Duodenal mucosa (tissue), 2 donors: Measurements from ENCODE around the gene ANKRD33B.
"Not testable (repeated sequence)": the region's sequence is repeated elsewhere in the genome, so short reads cannot be mapped to it uniquely, and the experiment has no call there.

Source experiments
- H3K27ac ChIP-seq: one replicate; pipeline ENCODE4 v1.7.0; 2013; ENCODE audit warnings: low read depth, low read length
- H3K27me3 ChIP-seq, 2 donors: one replicate each; pipeline ENCODE4 v1.7.0; 2013; ENCODE audit warnings: low read length in 2 of 2, control low read depth in 1 of 2; ENCODE audit not compliant: insufficient read depth in 2 of 2, control insufficient read depth in 1 of 2
- H3K36me3 ChIP-seq, 2 donors: one replicate each; pipeline ENCODE4 v1.7.0; 2013; ENCODE audit warnings: low read length in 2 of 2, control low read depth in 1 of 2; ENCODE audit not compliant: insufficient read depth in 2 of 2, control insufficient read depth in 1 of 2
- H3K4me1 ChIP-seq, 2 donors: one replicate each; pipeline ENCODE4 v1.7.0; 2013; ENCODE audit warnings: low read length in 2 of 2, control low read depth in 1 of 2; ENCODE audit not compliant: insufficient read depth in 2 of 2, control insufficient read depth in 1 of 2
- H3K4me3 ChIP-seq, 2 donors: one replicate each; pipeline ENCODE4 v1.7.0; 2013; ENCODE audit warnings: low read length in 2 of 2, low read depth in 1 of 2
- H3K9ac ChIP-seq, 2 donors: one replicate each; pipeline ENCODE4 v1.7.0; 2013; ENCODE audit warnings: low read length in 2 of 2, low read depth in 1 of 2
- H3K9me3 ChIP-seq, 2 donors: one replicate each; pipeline ENCODE4 v1.7.0; 2013; ENCODE audit warnings: low read length in 2 of 2, control low read depth in 1 of 2; ENCODE audit not compliant: control insufficient read depth in 1 of 2

Gene ANKRD33B

GRCh38 chr5:10664180-10664769 is 100.4 kb downstream of the ANKRD33B start:
- not testable (repeated sequence) for H3K4me1 ChIP-seq, H3K27ac ChIP-seq, H3K9me3 ChIP-seq, H3K9ac ChIP-seq, H3K36me3 ChIP-seq, H3K4me3 ChIP-seq, H3K27me3 ChIP-seq

GRCh38 chr5:10665799-10666198 is 101.9 kb downstream of the ANKRD33B start:
- no peak overlapping the region for H3K9ac ChIP-seq
- no peak overlapping the region for H3K27ac ChIP-seq
- H3K9me3 ChIP-seq = no peaks in the 10 kb centered on the region
- H3K36me3 ChIP-seq = no peaks in the 10 kb centered on the region
- no peaks in the 10 kb centered on the region for H3K4me1 ChIP-seq
- no peak overlapping the region for H3K4me3 ChIP-seq
- no peaks in the 10 kb centered on the region for H3K27me3 ChIP-seq

- no peak overlapping the region for H3K27ac ChIP-seq
- no peaks in the 10 kb centered on the region for H3K4me1 ChIP-seq
- H3K4me3 ChIP-seq = no peak overlapping the region
- H3K9me3 ChIP-seq = no peaks in the 10 kb centered on the region
- no peak overlapping the region for H3K9ac ChIP-seq
- H3K27me3 ChIP-seq = no peaks in the 10 kb centered on the region
- no peaks in the 10 kb centered on the region for H3K36me3 ChIP-seq
Observed at GRCh38 chr5:10666531-10667299, 102.8 kb downstream of the ANKRD33B start.

- no peaks in the 10 kb centered on the region for H3K4me1 ChIP-seq
- no peaks in the 10 kb centered on the region for H3K36me3 ChIP-seq
- H3K9ac ChIP-seq = no peak overlapping the region
- no peak overlapping the region for H3K27ac ChIP-seq
- no peaks in the 10 kb centered on the region for H3K9me3 ChIP-seq
- H3K4me3 ChIP-seq = no peak overlapping the region
- no peaks in the 10 kb centered on the region for H3K27me3 ChIP-seq
Observed at GRCh38 chr5:10667431-10668057, 103.7 kb downstream of the ANKRD33B start.

- Histone ChIP-seq H3K4me3 (no peak overlapping the region), H3K9me3 (no peaks in the 10 kb centered on the region), H3K36me3 (no peaks in the 10 kb centered on the region), H3K4me1 (no peaks in the 10 kb centered on the region), H3K9ac (no peak overlapping the region), H3K27ac (no peak overlapping the region), H3K27me3 (no peaks in the 10 kb centered on the region)
Observed at GRCh38 chr5:10668697-10669096, 104.8 kb downstream of the ANKRD33B start.

- H3K4me3 ChIP-seq = no peak overlapping the region
- no peaks in the 10 kb centered on the region for H3K36me3 ChIP-seq
- no peaks in the 10 kb centered on the region for H3K9me3 ChIP-seq
- no peaks in the 10 kb centered on the region for H3K27me3 ChIP-seq
- H3K9ac ChIP-seq = no peak overlapping the region
- no peaks in the 10 kb centered on the region for H3K4me1 ChIP-seq
- no peak overlapping the region for H3K27ac ChIP-seq
Observed at GRCh38 chr5:10669983-10670382, 106.1 kb downstream of the ANKRD33B start.

GRCh38 chr5:10671041-10672008 is 107.5 kb downstream of the ANKRD33B start:
- H3K27me3 ChIP-seq = no peaks in the 10 kb centered on the region
- no peaks in the 10 kb centered on the region for H3K4me1 ChIP-seq
- H3K9ac ChIP-seq = no peak overlapping the region
- H3K27ac ChIP-seq = no peak overlapping the region
- no peak overlapping the region for H3K4me3 ChIP-seq
- H3K36me3 ChIP-seq = no peaks in the 10 kb centered on the region
- no peaks in the 10 kb centered on the region for H3K9me3 ChIP-seq

GRCh38 chr5:10672146-10673016 is 108.5 kb downstream of the ANKRD33B start:
- Histone ChIP-seq H3K36me3 (peaks cover 2 to 3% of the 10 kb centered on the region in 2 donors), H3K9ac (no peak overlapping the region), H3K27ac (no peak overlapping the region), H3K27me3 (no peaks in the 10 kb centered on the region), H3K9me3 (no peaks in the 10 kb centered on the region), H3K4me3 (no peak overlapping the region), H3K4me1 (no peaks in the 10 kb centered on the region)

- H3K9me3 ChIP-seq = no peaks in the 10 kb centered on the region
- H3K4me1 ChIP-seq = no peaks in the 10 kb centered on the region
- H3K36me3 ChIP-seq = peaks cover 8 to 10% of the 10 kb centered on the region in 2 donors
- no peak overlapping the region for H3K27ac ChIP-seq
- H3K9ac ChIP-seq = no peak overlapping the region
- H3K4me3 ChIP-seq = no peak overlapping the region
- H3K27me3 ChIP-seq = no peaks in the 10 kb centered on the region
Observed at GRCh38 chr5:10673017-10673389, 109.1 kb downstream of the ANKRD33B start.
